IPS-18c (cell line): ENCODE results near the gene IMMP2L.

Source experiments
- H3K4me3 ChIP-seq: 2 replicates; pipeline ENCODE4 v1.7.0; 2013; ENCODE audit warnings: low read depth, mild to moderate bottlenecking, low read length, moderate library complexity; ENCODE audit not compliant: insufficient read depth
- H3K9me3 ChIP-seq: one replicate; pipeline ENCODE4 v1.6.1; 2013; ENCODE audit warnings: mild to moderate bottlenecking, low read length, moderate library complexity; ENCODE audit not compliant: control insufficient read depth, insufficient read depth

IMMP2L gene

GRCh38 chr7:110852156-110852940 is 709.9 kb downstream of the IMMP2L start:
- no peak overlapping the region for H3K4me3 ChIP-seq
- no peaks in the 10 kb centered on the region for H3K9me3 ChIP-seq

GRCh38 chr7:110850224-110850623 is 712.1 kb downstream of the IMMP2L start:
- Histone ChIP-seq H3K4me3 (no peak overlapping the region), H3K9me3 (no peaks in the 10 kb centered on the region)

DNA sequence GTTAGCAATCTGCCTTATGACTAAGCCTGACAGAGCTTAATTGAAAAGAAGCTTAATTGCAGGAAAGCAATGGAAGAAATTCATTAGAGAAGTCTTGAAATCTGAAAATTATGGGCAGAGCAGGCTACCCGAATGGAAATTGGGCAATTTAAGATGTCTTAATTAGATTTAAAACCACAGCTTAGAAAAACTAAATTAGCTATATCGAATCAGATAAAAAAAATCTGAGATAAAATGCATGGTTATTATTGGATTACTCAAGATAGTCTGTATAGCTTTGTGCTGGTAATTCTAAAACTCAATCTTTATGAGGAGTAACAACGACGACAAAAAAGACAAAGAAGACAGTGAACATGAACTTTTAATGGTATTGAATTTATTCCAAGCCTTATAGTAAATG is 719.5 kb downstream of the IMMP2L start:
- no peak overlapping the region for H3K4me3 ChIP-seq
- H3K9me3 ChIP-seq, result no peaks in the 10 kb centered on the region

- H3K4me3 ChIP-seq, result no peak overlapping the region
- no peaks in the 10 kb centered on the region for H3K9me3 ChIP-seq
These were observed 720.3 kb downstream of the IMMP2L start for GRCh38 chr7:110841840-110842545.

DNA sequence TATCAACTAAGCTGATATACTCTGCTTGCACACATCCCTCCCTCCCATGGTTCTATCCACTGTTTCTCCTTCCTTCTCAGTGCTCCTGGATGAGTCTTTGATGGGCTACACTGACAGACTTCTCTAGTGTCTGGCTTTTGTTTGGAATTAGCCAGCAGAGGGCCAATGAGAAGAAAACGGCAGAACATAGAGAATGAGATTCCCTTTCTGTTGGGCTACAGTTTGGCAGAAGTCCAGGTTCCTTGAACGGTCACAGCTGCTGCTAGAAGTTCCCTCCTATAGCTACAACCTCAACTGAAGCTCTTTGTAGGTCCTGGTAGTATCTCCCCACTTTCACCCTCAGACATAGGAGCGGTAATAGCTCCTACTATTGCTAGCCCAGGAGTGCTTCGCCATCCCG is 722.4 kb downstream of the IMMP2L start:
- no peak overlapping the region for H3K4me3 ChIP-seq
- no peaks in the 10 kb centered on the region for H3K9me3 ChIP-seq

DNA sequence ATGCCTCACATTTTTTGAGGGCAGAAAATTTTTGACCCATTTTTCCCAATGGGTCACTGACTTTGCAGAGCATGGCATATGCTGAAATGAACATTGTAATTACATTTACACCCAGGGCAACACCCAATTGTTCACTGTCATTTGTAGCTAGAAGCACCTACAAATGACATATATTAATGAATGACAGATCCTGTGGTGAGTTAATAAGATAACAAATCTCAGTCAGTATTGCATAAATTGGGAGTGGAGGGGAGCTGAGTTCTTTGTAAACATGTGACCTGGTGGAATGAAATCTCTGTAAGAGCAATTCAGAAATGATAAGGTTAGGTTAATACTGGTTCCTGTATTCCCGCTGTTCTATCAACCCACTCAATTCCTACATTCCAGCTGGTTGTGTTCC is 726.4 kb downstream of the IMMP2L start:
- no peak overlapping the region for H3K4me3 ChIP-seq

DNA sequence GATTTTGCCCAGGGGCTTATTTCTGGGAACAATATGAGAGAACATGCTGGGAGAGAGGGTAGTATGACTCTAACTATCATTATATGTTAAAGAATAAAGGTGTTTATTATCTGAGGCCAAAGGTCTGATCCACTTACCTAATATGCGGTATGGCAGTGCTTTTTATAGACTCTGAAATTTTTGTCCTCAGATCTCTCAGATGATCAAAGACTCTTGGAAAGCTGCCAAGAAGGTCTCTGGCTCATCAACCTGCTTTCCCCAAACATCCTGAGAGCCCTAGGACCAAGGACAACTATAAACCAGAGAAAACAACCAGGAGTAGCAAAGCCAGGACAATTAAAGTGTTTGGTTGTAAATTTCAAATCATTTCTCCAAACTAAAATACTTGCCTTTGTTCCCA is 727.1 kb downstream of the IMMP2L start:
- no peaks in the 10 kb centered on the region for H3K9me3 ChIP-seq

More for the DNA sequence above, 726.4 kb downstream of the IMMP2L start:
- no peaks in the 10 kb centered on the region for H3K9me3 ChIP-seq

DNA sequence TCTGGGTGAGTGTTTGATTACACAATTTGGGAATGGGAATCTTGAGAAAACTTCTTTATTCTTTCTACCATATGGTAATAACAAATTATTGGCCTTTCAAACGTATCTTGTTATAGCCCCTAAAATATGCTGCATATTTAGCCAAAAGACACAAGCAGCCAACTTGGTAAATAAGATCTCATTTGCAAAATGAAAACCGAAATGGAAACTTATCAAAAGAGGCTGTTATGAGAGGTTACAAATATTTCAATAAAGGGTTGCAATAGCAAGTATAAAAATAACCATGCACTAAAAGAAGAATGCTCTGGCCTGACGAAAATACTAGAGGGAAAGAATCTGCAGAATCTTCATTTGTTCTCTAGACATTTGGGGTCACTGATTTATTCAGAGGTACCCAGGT is 730.9 kb downstream of the IMMP2L start:
- no peaks in the 10 kb centered on the region for H3K9me3 ChIP-seq
- H3K4me3 ChIP-seq, result no peak overlapping the region

More for the DNA sequence above, 727.1 kb downstream of the IMMP2L start:
- no peak overlapping the region for H3K4me3 ChIP-seq

DNA sequence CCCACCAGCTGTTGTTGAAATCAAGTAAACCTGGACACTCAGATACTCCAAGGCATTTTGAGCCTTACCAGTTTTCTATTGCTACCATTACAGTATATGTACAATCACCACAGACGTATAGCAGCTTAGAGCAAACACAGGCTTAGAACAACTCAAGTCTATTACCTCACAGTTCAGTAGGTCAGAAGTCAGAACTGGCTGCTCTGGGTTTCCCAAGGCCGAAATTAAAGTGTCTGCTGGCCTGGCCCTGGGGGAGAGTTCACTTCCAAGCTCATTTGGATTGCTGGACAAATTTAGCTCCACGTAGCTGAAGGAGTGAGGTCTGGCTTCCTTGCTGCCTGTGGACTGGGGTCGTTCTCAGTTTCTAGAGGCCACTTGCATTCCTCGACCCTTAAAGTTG is 731.5 kb downstream of the IMMP2L start:
- Histone ChIP-seq H3K4me3 (no peak overlapping the region), H3K9me3 (no peaks in the 10 kb centered on the region)

DNA sequence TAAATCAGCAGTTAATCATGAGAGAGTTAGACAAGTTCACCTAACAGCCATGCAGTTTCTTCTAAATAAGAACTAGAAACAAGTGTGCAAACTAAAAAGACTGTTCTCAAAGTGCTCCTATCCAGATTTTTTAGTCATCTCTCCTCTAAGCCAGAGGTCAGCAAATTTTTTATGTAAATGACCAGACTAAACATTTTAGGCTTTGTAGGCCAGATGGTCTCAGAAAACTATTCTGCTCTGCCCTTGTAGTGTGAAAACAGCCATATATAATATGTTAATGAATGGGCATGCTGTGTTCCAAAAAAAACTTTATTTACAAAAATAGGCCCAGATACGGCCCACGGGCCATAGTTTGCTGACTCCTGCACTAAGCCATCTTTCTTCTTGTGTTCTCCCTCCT is 734.4 kb downstream of the IMMP2L start:
- Histone ChIP-seq H3K9me3 (no peaks in the 10 kb centered on the region), H3K4me3 (no peak overlapping the region)

- Histone ChIP-seq H3K4me3 (no peak overlapping the region), H3K9me3 (no peaks in the 10 kb centered on the region)
These were observed 734.9 kb downstream of the IMMP2L start for GRCh38 chr7:110827287-110827855.

- Histone ChIP-seq H3K9me3 (no peaks in the 10 kb centered on the region), H3K4me3 (no peak overlapping the region)
These were observed 748.3 kb downstream of the IMMP2L start for GRCh38 chr7:110813986-110814385.

GRCh38 chr7:110809832-110810231 is 752.5 kb downstream of the IMMP2L start:
- no peaks in the 10 kb centered on the region for H3K9me3 ChIP-seq

GRCh38 chr7:110808361-110808760 is 753.9 kb downstream of the IMMP2L start:
- Histone ChIP-seq H3K4me3 (no peak overlapping the region), H3K9me3 (no peaks in the 10 kb centered on the region)

More at GRCh38 chr7:110809832-110810231, 752.5 kb downstream of the IMMP2L start:
- H3K4me3 ChIP-seq, result no peak overlapping the region

- H3K4me3 ChIP-seq, result no peak overlapping the region
- no peaks in the 10 kb centered on the region for H3K9me3 ChIP-seq
These were observed 757.8 kb downstream of the IMMP2L start for GRCh38 chr7:110804501-110804900.

DNA sequence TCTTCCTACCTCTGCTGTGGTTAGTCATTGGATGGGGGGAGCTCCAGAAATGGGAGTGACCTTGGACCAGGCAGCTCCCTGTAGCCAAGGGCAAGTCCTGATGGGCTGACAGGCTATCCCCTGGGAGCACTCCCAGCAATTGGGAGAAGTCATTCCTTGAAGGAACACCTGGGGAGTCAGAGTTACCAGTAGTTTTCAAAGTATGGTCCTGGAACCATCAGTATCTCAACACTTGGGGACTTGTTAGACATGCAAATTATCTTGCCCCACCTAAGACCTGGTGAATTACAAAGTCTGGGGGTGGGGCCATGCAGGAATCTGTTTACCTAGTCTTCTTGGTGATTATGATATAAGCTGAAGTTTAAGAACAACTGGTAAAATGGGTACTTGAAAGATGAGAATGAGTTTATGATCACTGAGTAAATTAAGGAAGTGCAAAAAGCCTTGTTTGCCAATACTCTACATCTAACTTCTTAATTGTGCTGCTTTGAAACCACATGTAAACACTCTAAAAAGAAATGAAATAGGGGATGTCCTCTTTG is 758.6 kb downstream of the IMMP2L start:
- Histone ChIP-seq H3K9me3 (no peaks in the 10 kb centered on the region), H3K4me3 (no peak overlapping the region)

DNA sequence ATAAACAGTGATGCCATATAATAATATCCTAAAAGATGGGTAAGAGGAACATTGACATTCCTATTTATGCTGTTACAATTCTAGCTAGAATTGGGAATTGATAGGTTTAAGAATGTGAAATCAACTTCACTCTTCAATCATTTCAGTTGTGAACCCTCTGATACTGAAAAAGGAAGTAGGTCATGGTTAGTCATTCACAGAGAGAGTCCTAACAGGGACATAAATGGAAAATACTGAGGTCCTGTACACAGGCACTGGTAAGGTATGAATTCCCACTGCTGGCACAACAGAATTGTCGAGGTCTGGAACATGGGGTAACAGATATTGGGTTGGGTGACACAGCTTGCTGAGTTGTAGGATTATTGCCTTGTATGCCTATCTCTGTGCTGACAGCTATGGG is 760.8 kb downstream of the IMMP2L start:
- Histone ChIP-seq H3K4me3 (no peak overlapping the region), H3K9me3 (no peaks in the 10 kb centered on the region)

GRCh38 chr7:110800984-110801383 is 761.3 kb downstream of the IMMP2L start:
- Histone ChIP-seq H3K9me3 (no peaks in the 10 kb centered on the region), H3K4me3 (no peak overlapping the region)
